ENCODE data around the gene NCF4.
A peak's percentile ranks its signal among the peaks of the same experiment; 100 is the strongest.

The NCF4 gene

DNA sequence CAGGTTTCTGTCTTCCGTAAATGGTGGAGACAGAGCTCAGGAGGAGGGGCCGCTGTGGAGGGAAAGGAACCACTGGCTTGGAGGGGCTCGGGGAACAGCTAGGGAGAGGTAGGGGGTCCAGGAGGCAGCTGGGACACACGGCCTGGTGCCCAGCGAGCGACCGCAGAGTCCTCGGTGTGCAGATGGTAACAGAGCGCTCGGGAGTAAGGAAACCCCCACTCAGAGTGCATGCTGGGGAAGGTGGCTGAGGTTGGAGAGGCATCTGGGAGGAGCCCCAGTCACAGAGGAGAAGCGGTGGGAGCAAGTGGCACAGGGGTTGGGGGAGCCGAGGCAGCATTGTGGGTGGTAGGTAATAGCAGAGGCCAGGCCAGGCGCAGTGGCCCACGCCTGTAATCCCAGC is 10.8 kb upstream of the NCF4 start:
- peaks cover 30% of the 10 kb centered on the region for H3K27me3 ChIP-seq
- no peak overlapping the region for H3K27ac ChIP-seq
- H3K4me3 ChIP-seq (ENCODE audit: low read depth in 1 of 2, low read length in 1 of 2), result no peak overlapping the region
- H3K36me3 ChIP-seq, result no peaks in the 10 kb centered on the region
- no peaks in the 10 kb centered on the region for H3K9me3 ChIP-seq
- no peak for TF ChIP-seq CTCF (IDR thresholded peaks at IDR 0.05)
- H3K4me1 ChIP-seq (ENCODE audit: control insufficient read depth in 1 of 2, insufficient read depth in 1 of 2, low read depth in 1 of 2, low read length in 1 of 2), result peaks cover 12 to 15% of the 10 kb centered on the region in 2 experiments

DNA sequence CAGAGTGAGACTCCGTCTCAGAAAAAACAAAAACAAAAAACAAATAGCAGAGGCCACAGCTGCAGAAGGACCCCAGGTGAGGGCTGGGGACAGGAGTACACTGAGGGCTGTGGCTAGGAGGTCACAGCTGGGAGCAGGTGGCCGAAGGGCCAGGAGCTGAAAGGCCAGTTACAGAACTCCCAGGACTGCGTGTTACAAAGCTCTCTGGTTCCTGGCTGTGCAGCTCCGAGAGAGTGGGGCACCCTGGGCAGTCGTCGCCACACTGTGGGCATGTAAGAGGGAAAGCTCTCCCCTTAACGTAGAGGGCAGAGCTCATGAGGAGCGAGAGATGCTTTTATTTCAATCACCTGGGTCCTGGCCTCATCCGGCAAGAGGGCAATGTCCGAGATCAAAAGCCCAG is 10.1 kb upstream of the NCF4 start:
- Histone ChIP-seq H3K27me3 (peaks cover 28% of the 10 kb centered on the region), H3K27ac (no peak overlapping the region)
- no peak for TF ChIP-seq CTCF (IDR thresholded peaks at IDR 0.05)

DNA sequence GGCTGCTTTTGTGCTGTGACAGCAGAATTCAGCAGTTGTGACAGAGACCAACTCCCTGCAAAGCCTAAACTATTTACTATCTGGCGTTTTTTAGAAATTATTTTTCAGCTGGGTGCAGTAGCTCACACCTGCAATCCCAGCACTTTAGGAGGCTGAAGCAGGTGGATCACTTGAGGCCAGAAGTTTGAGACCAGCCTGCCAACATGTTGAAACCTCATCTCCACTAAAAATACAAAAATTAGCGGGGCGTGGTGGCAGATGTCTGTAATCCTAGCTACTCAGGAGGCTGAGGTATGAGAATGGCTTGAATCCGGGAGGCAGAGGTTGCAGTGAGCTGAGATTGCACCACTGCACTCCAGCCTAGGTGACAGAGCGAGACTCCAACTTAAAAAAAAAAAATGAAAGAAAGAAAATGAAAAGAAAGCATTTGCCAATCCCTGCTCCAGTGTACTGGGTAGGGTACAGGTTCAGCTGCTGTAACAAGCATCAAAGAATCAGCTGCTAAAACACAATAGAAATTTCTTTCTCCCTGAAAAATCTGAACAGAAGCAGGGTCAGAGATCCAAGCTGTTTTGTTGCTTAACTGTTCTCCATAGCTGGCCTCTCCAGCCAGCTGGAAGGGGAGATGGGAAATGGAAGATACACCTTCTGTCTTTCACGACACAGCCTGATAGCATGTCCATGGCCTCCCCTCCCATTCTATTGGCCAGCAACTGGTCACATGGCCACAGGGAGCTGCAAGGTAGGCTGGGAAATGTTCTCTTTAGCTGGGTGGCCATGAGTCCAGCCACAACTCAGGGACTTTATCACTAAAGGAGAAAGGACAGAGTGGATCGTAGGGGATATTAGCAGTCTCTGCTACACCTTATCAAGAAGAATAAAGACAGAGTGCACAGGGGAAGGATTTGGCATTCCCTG is 8.5 kb upstream of the NCF4 start:
- no peak for TF ChIP-seq CTCF (IDR thresholded peaks at IDR 0.05)
- H3K4me3 ChIP-seq (ENCODE audit: low read depth in 1 of 2, low read length in 1 of 2), result no peak overlapping the region
- H3K27ac ChIP-seq, result peak overlapping the region; percentile 72
- H3K36me3 ChIP-seq, result no peaks in the 10 kb centered on the region
- no peaks in the 10 kb centered on the region for H3K9me3 ChIP-seq
- H3K27me3 ChIP-seq, result peaks cover 24% of the 10 kb centered on the region
- H3K4me1 ChIP-seq (ENCODE audit: control insufficient read depth in 1 of 2, insufficient read depth in 1 of 2, low read depth in 1 of 2, low read length in 1 of 2), result peaks cover 30 to 32% of the 10 kb centered on the region in 2 experiments

More for the DNA sequence above, 10.1 kb upstream of the NCF4 start:
- H3K4me3 ChIP-seq (ENCODE audit: low read depth in 1 of 2, low read length in 1 of 2), result no peak overlapping the region
- no peaks in the 10 kb centered on the region for H3K9me3 ChIP-seq
- H3K4me1 ChIP-seq (ENCODE audit: control insufficient read depth in 1 of 2, insufficient read depth in 1 of 2, low read depth in 1 of 2, low read length in 1 of 2), result peaks cover 14 to 16% of the 10 kb centered on the region in 2 experiments
- no peaks in the 10 kb centered on the region for H3K36me3 ChIP-seq

- Histone ChIP-seq H3K4me3 (ENCODE audit: low read depth in 1 of 2, low read length in 1 of 2) (peak overlapping the region; percentile 49 to 54), H3K4me1 (ENCODE audit: control insufficient read depth in 1 of 2, insufficient read depth in 1 of 2, low read depth in 1 of 2, low read length in 1 of 2) (peaks cover 43 to 44% of the 10 kb centered on the region in 2 experiments), H3K9me3 (no peaks in the 10 kb centered on the region), H3K27ac (peak overlapping the region; percentile 72), H3K27me3 (peaks cover 17% of the 10 kb centered on the region), H3K36me3 (no peaks in the 10 kb centered on the region)
- TF ChIP-seq CTCF (IDR thresholded peaks at IDR 0.05), result peak; percentile 92
Observed at GRCh38 chr22:36853407-36854099, 7.3 kb upstream of the NCF4 start.

DNA sequence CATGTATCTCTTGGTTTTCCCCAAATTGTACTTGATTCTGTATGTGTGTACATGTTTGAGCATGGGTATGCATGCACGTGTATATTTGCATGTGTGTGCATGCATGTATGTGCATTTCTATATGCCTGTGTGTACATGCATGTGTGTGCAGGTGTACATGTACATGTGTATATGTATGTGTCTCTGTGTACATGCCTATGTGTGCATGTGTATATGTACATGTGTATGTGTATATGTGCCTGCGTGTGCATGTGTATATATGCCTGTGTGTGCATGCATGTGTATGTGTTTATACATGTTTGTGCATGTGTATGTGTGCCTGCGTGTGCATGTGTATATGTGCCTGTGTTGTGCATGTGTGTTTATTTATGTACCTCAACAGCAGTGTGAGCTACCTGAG is 5.3 kb upstream of the NCF4 start:
- Histone ChIP-seq H3K4me1 (ENCODE audit: control insufficient read depth in 1 of 2, insufficient read depth in 1 of 2, low read depth in 1 of 2, low read length in 1 of 2) (peaks cover 62 to 64% of the 10 kb centered on the region in 2 experiments), H3K27me3 (peaks cover 7% of the 10 kb centered on the region)

More for the DNA sequence above, 5.3 kb upstream of the NCF4 start:
- no peak overlapping the region for H3K27ac ChIP-seq
- no peaks in the 10 kb centered on the region for H3K9me3 ChIP-seq
- no peaks in the 10 kb centered on the region for H3K36me3 ChIP-seq
- no peak for TF ChIP-seq CTCF (IDR thresholded peaks at IDR 0.05)
- H3K4me3 ChIP-seq (ENCODE audit: low read depth in 1 of 2, low read length in 1 of 2), result no peak overlapping the region

Data from neutrophil (primary cell).